GM04503 (cell line): ENCODE measurements around the gene ARHGEF4.

Experiments used
- DNase-seq: peaks from one replicate; pipeline ENCODE4 v3.0.0-alpha.2; 2012; ENCODE audit warnings: low read depth

Gene ARHGEF4

GRCh38 chr2:130818809-130819208 lies 17.9 kb upstream of the ARHGEF4 start:
- DNase-seq = no peak

GRCh38 chr2:130819226-130819607 lies 17.5 kb upstream of the ARHGEF4 start:
- DNase-seq = no peak

- no peak for DNase-seq
Observed at GRCh38 chr2:130819608-130820278, 17.0 kb upstream of the ARHGEF4 start.

GRCh38 chr2:130820279-130820861 lies 16.3 kb upstream of the ARHGEF4 start:
- DNase-seq = no peak

GRCh38 chr2:130821867-130822266 lies 14.8 kb upstream of the ARHGEF4 start:
- DNase-seq = no peak

- no peak for DNase-seq
Observed at GRCh38 chr2:130822766-130823165, 13.9 kb upstream of the ARHGEF4 start.

GRCh38 chr2:130823171-130823885 lies 13.4 kb upstream of the ARHGEF4 start:
- no peak for DNase-seq

GRCh38 chr2:130823886-130824491 lies 12.7 kb upstream of the ARHGEF4 start:
- no peak for DNase-seq

GRCh38 chr2:130824492-130825061 lies 12.1 kb upstream of the ARHGEF4 start:
- peak; percentile 21 for DNase-seq

- DNase-seq = no peak
Observed at GRCh38 chr2:130825231-130825965, 11.3 kb upstream of the ARHGEF4 start.

GRCh38 chr2:130825966-130826253 lies 10.8 kb upstream of the ARHGEF4 start:
- DNase-seq = no peak

- no peak for DNase-seq
Observed at GRCh38 chr2:130826419-130826818, 10.3 kb upstream of the ARHGEF4 start.

- DNase-seq = no peak
Observed at GRCh38 chr2:130826821-130827501, 9.8 kb upstream of the ARHGEF4 start.

- no peak for DNase-seq
Observed at GRCh38 chr2:130827502-130828251, 9.0 kb upstream of the ARHGEF4 start.

GRCh38 chr2:130828461-130828860 lies 8.3 kb upstream of the ARHGEF4 start:
- no peak for DNase-seq

- no peak for DNase-seq
Observed at GRCh38 chr2:130829015-130829414, 7.7 kb upstream of the ARHGEF4 start.

GRCh38 chr2:130830538-130830937 lies 6.2 kb upstream of the ARHGEF4 start:
- DNase-seq = no peak

- DNase-seq = no peak
Observed at GRCh38 chr2:130831356-130831755, 5.4 kb upstream of the ARHGEF4 start.

- no peak for DNase-seq
Observed at GRCh38 chr2:130832296-130832940, 4.3 kb upstream of the ARHGEF4 start.
